KG1 (cell line): ENCODE measurements around the gene YTHDC1.

Source experiments
- DNase-seq: peaks from one replicate; lab custom pipeline; 2025; lab: John Stamatoyannopoulos, UW

The YTHDC1 gene

DNA sequence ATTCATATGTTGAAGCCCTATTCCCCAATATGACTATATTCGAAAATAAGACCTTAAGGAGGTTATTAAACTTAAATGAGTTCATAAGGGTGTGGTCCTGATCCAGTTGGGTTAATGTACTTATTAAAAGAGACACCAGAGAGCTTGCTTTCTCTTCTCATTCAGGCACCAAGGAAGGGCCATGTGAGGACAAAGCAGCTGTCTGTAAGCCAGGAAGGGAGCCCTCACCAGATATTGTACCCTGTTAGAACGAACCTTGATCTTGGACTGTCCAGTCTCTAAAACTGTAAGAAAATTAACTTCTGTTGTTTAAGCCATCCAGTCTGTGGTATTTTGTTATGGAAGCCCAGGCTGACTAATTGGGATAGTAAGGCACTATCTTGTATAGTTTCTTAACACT is 9.1 kb upstream of the YTHDC1 start:
- DNase-seq, result no peak

DNA sequence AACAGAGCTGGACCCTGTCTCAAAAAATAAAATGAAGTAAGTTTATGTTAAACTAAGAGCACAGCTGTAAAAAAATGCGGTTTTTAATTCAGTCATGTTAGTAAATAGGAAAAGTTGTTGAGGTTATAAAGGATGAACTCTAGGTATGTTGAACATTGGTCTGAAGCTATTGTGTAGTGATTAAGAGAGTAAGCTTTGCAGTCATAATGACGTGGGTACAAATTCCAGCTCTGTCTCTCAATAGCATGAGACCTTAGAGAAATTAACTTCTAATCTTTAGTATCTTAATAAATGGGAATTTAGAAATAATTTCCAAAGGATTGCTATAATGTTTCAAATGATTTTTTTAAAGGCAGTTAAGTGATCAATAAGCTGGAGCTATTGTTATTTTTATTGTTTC is 2.9 kb upstream of the YTHDC1 start:
- no peak for DNase-seq

DNA sequence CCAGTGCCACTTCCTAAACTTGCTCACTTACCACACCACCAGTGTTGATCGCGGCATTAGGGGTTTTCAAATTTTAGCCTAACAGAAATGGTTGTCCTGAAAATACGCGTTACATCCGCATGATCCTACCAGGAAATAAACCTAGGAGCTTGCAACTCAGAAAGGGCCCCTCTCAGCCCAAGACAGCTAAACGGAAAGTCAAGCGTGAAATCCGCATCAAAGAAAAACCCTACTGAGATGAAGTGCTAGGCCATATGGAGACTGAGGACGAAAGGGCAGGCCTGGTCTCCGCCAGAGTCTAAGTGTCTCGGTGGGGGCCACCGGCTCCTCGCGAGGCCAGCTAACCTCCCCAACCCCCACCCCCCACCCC is 626 bp downstream of the YTHDC1 start:
- no peak for DNase-seq

GRCh38 chr4:68348577-68348976 is 1.3 kb downstream of the YTHDC1 start:
- no peak for DNase-seq

DNA sequence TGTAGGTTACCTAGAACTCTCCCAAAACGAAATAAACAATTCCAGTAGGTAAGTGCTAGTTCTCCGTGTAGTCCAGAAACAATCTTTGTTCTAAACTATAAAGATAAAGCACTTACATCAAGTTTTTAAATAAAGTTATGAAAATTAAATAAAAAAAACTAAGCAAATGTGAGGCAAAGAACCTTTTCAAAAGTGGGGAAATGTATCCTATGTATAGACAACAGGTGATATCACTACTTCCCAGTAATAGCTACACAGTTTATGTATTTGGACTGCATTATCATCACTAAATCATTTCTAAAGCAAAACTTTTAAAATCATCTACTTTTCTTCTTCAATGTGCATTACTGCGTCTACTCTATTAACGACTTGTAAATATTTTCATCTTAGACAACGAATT is 2.0 kb downstream of the YTHDC1 start:
- DNase-seq, result no peak

DNA sequence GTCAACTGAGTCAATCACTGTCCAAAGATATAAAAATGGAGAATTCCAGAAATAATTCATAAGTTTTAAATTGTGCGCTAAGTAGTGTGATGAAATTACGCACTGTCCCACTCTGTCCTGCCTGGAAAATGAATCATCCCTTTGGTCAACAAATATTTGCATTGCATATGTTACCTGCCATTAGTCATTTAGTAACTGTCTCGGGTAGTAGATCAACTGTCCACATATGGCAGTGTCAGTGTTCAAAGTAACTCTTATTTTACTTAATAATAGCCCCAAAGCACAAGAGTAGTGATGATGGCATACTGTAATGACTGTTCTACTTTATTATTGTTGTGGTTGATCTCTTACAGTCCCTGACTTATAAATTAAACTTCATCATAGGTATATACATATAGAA is 3.4 kb downstream of the YTHDC1 start:
- no peak for DNase-seq

- DNase-seq, result no peak
These were observed 5.1 kb downstream of the YTHDC1 start for GRCh38 chr4:68344785-68345184.

GRCh38 chr4:68344049-68344448 is 5.8 kb downstream of the YTHDC1 start:
- no peak for DNase-seq

- DNase-seq, result no peak
These were observed 7.8 kb downstream of the YTHDC1 start for GRCh38 chr4:68342134-68342533.

DNA sequence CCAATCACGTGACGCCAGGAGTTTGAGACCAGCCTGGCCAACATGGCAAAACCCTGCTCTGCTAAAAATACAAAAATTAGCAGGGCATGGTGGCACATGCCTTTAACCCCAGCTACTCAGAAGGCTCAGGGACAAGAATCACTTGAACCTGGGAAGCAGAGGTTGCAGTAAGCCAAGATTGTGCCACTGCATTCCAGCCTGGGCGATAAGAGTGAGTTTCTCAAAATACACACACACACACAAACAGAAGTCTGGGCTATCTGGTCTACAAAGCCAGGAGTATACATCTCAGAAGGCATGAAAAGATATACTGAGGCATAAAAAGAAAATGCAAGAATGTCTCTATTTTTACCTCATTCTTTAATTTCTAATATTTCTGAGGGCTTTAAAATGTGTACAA is 11.3 kb downstream of the YTHDC1 start:
- no peak for DNase-seq

GRCh38 chr4:68337522-68337921 is 12.4 kb downstream of the YTHDC1 start:
- no peak for DNase-seq

DNA sequence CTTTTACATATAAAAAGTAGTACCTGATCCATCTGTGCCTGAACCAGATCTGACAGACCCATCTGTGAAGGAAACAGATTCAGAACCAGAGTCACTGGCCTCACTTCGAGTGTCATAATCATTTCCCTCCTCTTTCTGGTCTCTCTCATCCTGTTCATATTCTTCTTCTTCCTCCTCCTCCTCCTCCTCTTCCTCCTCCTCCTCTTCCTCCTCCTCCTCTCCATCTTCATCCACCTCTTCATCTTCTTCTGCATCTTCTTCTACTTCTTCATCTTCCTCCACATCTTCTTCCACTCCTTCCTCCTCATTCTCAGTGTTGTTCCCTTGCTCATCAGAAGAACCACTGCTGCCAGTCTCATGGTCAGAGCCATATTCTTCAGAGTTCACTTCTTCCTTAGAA is 12.9 kb downstream of the YTHDC1 start:
- no peak for DNase-seq

- DNase-seq, result no peak
These were observed 13.4 kb downstream of the YTHDC1 start for GRCh38 chr4:68336530-68336929.

GRCh38 chr4:68326141-68326540 is 23.7 kb downstream of the YTHDC1 start:
- DNase-seq, result no peak

- DNase-seq, result no peak
These were observed 25.2 kb downstream of the YTHDC1 start for GRCh38 chr4:68324519-68325262.

- no peak for DNase-seq
These were observed 30.9 kb downstream of the YTHDC1 start for GRCh38 chr4:68319040-68319439.

DNA sequence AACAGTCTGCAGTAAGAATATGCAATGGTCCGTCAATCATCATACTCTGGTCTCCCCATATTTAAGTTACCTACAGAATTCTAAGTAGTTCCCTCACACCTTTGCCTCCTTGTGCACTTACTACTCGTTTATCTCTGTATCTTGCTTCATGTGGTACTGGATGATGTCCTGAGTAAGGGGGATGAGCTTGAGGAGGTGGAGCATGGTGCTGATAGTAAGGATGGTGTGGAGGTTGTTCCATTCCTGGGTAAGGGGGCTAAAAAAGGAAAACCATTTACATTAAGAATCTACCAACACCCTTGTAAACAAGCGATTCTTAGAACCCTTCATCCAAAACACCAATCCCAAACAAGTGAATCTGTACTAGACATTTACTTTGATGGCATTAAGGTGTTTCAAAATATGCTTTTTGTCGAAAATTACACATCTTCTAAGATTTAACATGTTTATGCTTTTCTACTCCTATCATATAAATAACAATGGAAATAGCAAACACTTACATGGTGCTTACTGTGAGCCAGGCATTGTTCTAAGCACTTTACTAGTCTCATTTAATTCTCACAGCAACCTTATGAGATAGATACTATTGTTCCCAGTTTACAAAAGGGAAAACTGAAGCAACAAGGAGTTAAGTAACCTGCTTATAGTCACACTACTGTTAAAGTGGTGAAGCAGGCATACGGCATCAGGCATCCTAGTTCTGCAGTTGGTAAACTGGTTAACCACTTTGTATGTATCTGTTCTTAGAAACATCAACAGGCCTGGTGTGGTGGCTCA is 33.5 kb downstream of the YTHDC1 start:
- DNase-seq, result no peak

DNA sequence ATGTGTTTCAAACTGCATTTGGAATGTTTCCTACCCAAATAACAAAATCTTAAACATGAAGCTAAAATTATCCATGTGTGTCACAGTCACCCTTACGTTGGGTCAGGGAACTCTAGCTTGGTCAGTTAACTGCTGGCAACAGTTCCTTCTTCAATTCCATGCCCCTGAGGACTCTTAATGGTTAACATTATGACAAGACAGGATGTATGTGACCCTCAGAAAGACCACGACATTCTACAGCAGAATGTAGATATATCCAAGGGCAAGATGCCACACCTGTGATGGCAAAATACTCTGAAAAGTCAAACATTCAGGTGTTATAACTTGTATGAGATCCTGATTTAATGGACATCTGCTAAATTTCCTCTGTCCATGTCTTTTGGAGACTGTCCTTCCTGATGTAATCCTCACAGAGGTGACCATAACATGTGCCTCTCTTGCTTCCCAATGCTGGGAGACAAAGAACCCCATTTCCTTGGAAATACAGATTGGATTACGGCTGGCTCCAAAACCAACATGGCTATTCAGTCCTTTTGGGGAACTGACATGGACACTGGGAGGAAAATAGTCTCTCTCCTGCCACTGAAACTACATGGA is 39.1 kb downstream of the YTHDC1 start:
- no peak for DNase-seq

DNA sequence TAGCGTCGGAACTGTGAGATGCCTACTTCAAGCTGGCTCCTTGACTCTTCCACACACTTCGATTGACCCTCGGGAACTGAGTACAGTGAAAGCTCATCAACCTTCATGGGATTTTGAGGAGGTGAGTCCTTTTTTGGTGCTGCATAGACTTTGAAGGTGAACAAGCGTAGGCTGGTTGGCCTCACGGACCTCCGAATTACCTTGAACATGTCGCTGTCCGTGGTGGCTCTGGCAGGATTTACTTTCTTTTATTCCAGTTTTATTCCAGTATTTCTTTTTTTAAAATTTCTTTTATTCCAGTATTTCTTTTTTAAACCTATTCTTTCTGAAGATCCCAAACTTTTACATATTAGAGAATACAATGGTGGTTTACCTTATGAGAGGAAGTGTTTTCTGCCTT is 45.2 kb downstream of the YTHDC1 start:
- DNase-seq, result no peak

DNA sequence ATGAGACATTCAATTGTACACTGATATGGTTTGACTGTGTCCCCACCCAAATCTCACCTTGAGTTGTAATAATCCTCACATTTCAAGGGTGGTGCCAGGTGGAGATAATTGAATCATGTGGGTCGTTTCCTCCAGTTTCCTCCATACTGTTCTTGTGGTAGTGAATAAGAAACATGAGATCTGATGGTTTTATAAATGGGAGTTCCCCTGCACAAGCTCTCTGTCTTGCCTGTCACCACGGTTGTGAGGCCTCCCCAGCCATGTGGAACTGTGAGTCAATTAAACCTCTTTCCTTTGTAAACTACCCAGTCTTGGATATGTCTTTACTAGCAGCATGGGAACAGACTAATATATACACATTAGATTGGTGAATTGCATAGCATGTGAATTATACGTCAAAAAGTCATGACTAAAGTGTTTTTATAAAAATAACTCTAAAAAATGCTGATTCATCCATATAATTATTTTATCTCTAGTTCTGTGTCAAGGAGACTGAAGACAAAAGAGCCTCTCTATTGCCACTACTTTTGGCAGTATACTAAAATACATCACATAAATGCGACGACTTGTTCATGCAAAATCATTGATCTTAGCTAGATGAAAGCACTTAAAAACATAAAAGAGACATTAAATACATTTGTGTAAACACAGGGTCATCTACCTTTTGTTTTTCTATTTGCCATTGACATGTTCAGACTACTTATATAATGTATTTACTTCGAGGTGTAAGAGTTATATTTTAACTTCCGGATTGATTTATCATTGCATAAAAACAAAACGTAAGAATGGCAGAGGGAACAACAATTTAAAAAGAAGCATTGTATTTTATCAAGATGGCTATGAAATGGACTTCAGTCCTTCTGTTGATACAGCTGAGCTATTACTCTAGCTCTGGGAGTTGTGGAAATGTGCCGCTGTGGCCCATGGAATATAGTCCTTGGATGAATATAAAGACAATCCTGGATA is 50.1 kb downstream of the YTHDC1 start:
- no peak for DNase-seq

DNA sequence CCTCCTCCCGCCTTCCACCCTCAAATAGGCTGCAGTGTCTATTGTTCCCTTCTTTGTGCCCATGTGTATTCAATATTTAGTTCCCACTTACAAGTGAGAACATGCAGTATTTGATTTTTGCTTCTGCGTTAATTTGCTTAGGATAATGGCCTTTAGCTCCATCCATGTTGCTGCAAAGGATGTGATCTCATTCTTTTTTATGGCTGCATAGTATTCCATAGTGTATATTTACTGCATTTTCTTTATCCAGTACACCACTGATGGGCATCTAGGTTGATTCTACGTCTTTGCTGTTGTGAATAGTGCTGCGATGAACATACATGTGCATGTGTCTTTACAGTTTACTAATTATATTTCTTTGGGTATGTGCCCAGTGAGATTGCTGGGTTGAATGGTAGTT is 52.8 kb downstream of the YTHDC1 start:
- no peak for DNase-seq

DNA sequence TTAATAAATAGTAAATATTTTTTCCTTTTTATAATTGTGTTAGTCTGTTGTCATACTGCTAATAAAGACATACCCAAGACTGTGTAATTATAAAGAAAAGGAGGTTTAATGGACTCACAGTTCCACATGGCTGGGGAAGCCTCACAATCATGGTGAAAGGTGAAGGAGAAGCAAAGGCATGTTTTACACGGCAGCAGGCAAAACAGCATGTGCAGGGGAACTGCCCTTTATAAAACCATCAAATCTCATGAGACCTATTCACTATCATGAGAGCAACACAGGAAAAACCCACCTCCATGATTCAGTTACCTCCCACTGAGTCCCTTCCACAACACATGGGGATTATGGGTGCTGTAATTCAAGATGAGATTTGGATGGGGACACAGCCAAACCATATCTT is 58.6 kb downstream of the YTHDC1 start:
- no peak for DNase-seq
